HepG2 (cell line): ENCODE results near the gene ZFPM1. TPM values are rescaled to one million over a fixed set of nuclear protein-coding genes. Genes with fewer than 3 reads are reported as not detected.

Experiments
- BHLHE40 ChIP-seq: IDR thresholded peaks from 2 replicates; pipeline ENCODE4 v1.6.1; 2011; ENCODE audit warnings: low read length, improper control_type of control experiment
- EHMT2 ChIP-seq: fragments of 200-600 bp; sonication (generic); IDR thresholded peaks from 2 replicates; pipeline ENCODE4 v1.7.0; 2017; ENCODE audit warnings: antibody characterized with exemption, low read depth, low read length, borderline replicate concordance
- GFI1 ChIP-seq: sonication (generic); formaldehyde crosslinking; IDR thresholded peaks from 2 replicates; pipeline ENCODE4 v1.5.0; 2020; ENCODE audit warnings: missing genetic modification reagents, mild to moderate bottlenecking, borderline replicate concordance
- KAT8 ChIP-seq: IDR thresholded peaks from 2 replicates; pipeline ENCODE4 v1.6.1; 2016; ENCODE audit warnings: missing genetic modification reagents, missing compliant biosample characterization
- KIAA2018 ChIP-seq: sonication (generic); formaldehyde crosslinking; IDR thresholded peaks from 2 replicates; pipeline ENCODE4 v1.5.0; 2020; ENCODE audit warnings: mild to moderate bottlenecking, missing genetic modification reagents, borderline replicate concordance
- MAFK ChIP-seq, 2 experiments: IDR thresholded peaks in 1 of 2; conservative IDR thresholded peaks in 1 of 2; 2 replicates each; pipeline ENCODE4 v1.6.1; 2011; ENCODE audit warnings: improper control_type of control experiment in 2 of 2, low read length in 2 of 2
- MXI1 ChIP-seq: IDR thresholded peaks from 3 replicates; pipeline ENCODE4 v1.6.1; 2012; ENCODE audit warnings: low read depth, low read length, inconsistent platforms, borderline replicate concordance
- RFX5 ChIP-seq: IDR thresholded peaks from 2 replicates; pipeline ENCODE4 v1.6.1; 2011; ENCODE audit warnings: low read depth, low read length, improper control_type of control experiment
- SATB2 ChIP-seq: sonication (generic); formaldehyde crosslinking; IDR thresholded peaks from 2 replicates; pipeline ENCODE4 v1.5.0; 2020; ENCODE audit warnings: missing genetic modification reagents
- TBX2 ChIP-seq: sonication (generic); formaldehyde crosslinking; IDR thresholded peaks from 2 replicates; pipeline ENCODE4 v1.5.0; 2020; ENCODE audit warnings: missing genetic modification reagents, mild to moderate bottlenecking, borderline replicate concordance
- TFDP1 ChIP-seq: IDR thresholded peaks from 2 replicates; pipeline ENCODE4 v1.6.1; 2016; ENCODE audit warnings: missing compliant biosample characterization, missing genetic modification reagents, borderline replicate concordance
- TOPORS ChIP-seq: sonication (generic); formaldehyde crosslinking; IDR thresholded peaks from 2 replicates; pipeline ENCODE4 v1.8.0; 2023; ENCODE audit warnings: mild to moderate bottlenecking, missing genetic modification reagents
- ZNF256 ChIP-seq: sonication (generic); formaldehyde crosslinking; conservative IDR thresholded peaks from 2 replicates; pipeline ENCODE4 v1.4.0; 2020; ENCODE audit warnings: missing genetic modification reagents
- ZNF264 ChIP-seq: sonication (generic); formaldehyde crosslinking; IDR thresholded peaks from 2 replicates; pipeline ENCODE4 v1.4.0; 2020; ENCODE audit warnings: missing genetic modification reagents
- ZNF766 ChIP-seq: sonication (generic); formaldehyde crosslinking; IDR thresholded peaks from 2 replicates; pipeline ENCODE4 v1.5.0; 2020; ENCODE audit warnings: missing genetic modification reagents, borderline replicate concordance
- polyA plus RNA-seq, 8 experiments: library from polyadenylated mRNA; depleted of rRNA in 3 of 8; stranded (reverse) in 7 of 8; unstranded in 1 of 8; fragments of >200 nt; fragmentation: Illumina TruSeq in 4 of 8; extraction: Trizol in 4 of 8; gene quantifications; 2 replicates each; pipeline versions ENCODE4 v1.2.1 to v1.2.3, GENCODE V29; 2011 to 2016; ENCODE audit warnings: low read depth in 4 of 8, missing spikeins in 1 of 8, mixed read lengths in 1 of 8; ENCODE audit not compliant: insufficient read depth in 1 of 8
- total RNA-seq, 5 experiments: library from RNA; depleted of rRNA; stranded (reverse); fragments of >200 nt; fragmentation: Illumina TruSeq; extraction: Trizol; gene quantifications; 2 replicates each; pipeline ENCODE4 v1.2.3, GENCODE V29; 2016; ENCODE audit warnings: low read depth in 1 of 5
- TF ChIP-seq, protein P1 (sequence below), 2 experiments: sonication (generic) in 1 of 2; formaldehyde crosslinking in 1 of 2; IDR thresholded peaks; 2 replicates each; pipeline versions ENCODE4 v1.4.0 to v1.6.1; 2018 to 2020; ENCODE audit warnings: missing genetic modification reagents in 2 of 2, borderline replicate concordance in 1 of 2, low read depth in 1 of 2, mild to moderate bottlenecking in 1 of 2, missing biosample characterization in 1 of 2

Gene ZFPM1
- total and polyA plus RNA-seq, 2 of the 13 experiments (the other 11 are each of a cell fraction or from before 2014, with no cell fraction given) = 1.3 to 3.8 TPM

GRCh38 chr16:88487920-88488851 is 35.1 kb downstream of the ZFPM1 start (continued):
- TF ChIP-seq EHMT2 (no peak), KAT8 (CRISPR knock-in tag) (peak; percentile 97), TBX2 (CRISPR knock-in tag) (peak; percentile 100), ZNF256 (peak; percentile 100), TFDP1 (CRISPR knock-in tag) (peak; percentile 100), MXI1 (peak; percentile 99), TOPORS (CRISPR knock-in tag) (peak; percentile 100), SATB2 (CRISPR knock-in tag) (peak; percentile 100), MAFK (conservative IDR thresholded peaks at IDR 0.05 in 1 of 2, IDR thresholded peaks at IDR 0.05 in 1 of 2; ENCODE audit: low read length in 2 of 2) (no peak), ZNF766 (CRISPR knock-in tag) (peak; percentile 100), GFI1 (CRISPR knock-in tag) (peak; percentile 99), KIAA2018 (CRISPR knock-in tag) (peak; percentile 100), BHLHE40 (peak; percentile 95), ZNF264 (peak; percentile 100), RFX5 (no peak; the same call in none of the 2 replicates)
- TF ChIP-seq, protein P1, sequence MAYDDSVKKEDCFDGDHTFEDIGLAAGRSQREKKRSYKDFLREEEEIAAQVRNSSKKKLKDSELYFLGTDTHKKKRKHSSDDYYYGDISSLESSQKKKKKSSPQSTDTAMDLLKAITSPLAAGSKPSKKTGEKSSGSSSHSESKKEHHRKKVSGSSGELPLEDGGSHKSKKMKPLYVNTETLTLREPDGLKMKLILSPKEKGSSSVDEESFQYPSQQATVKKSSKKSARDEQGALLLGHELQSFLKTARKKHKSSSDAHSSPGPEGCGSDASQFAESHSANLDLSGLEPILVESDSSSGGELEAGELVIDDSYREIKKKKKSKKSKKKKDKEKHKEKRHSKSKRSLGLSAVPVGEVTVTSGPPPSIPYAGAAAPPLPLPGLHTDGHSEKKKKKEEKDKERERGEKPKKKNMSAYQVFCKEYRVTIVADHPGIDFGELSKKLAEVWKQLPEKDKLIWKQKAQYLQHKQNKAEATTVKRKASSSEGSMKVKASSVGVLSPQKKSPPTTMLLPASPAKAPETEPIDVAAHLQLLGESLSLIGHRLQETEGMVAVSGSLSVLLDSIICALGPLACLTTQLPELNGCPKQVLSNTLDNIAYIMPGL (CRISPR knock-in tag; IDR thresholded peaks at IDR 0.05; ENCODE audit: borderline replicate concordance in 1 of 2, low read depth in 1 of 2) = peak; percentile 98 to 100
